ENCODE data around the gene SCARF2. TPM values are rescaled to one million over a fixed set of nuclear protein-coding genes. Genes with fewer than 3 reads are reported as not detected.
"Not testable (repeated sequence)": the region's sequence is repeated elsewhere in the genome, so short reads cannot be mapped to it uniquely, and the experiment has no call there.

The SCARF2 gene
- total RNA-seq, 1 donor from 2014 or later, result 30.6 TPM

- no peak for DNase-seq (ENCODE audit: low spot score)
- intact Hi-C loops (cut with DNase I), result no loop called here
- ATAC-seq, result no peak
Observed at GRCh38 chr22:20388200-20388599, 49.4 kb downstream of the SCARF2 start.

- intact Hi-C loops (cut with DNase I), result no loop called here
- DNase-seq (ENCODE audit: low spot score) (no peak), ATAC-seq (no peak)
Observed at GRCh38 chr22:20386972-20387371, 50.7 kb downstream of the SCARF2 start.

- intact Hi-C loops (cut with DNase I), result no loop called here
- no peak for ATAC-seq
- no peak for DNase-seq (ENCODE audit: low spot score)
Observed at GRCh38 chr22:20386336-20386735, 51.3 kb downstream of the SCARF2 start.

- ATAC-seq (no peak), DNase-seq (ENCODE audit: low spot score) (no peak)
- intact Hi-C loops (cut with DNase I), result no loop called here
Observed at GRCh38 chr22:20384865-20385264, 52.8 kb downstream of the SCARF2 start.

DNA sequence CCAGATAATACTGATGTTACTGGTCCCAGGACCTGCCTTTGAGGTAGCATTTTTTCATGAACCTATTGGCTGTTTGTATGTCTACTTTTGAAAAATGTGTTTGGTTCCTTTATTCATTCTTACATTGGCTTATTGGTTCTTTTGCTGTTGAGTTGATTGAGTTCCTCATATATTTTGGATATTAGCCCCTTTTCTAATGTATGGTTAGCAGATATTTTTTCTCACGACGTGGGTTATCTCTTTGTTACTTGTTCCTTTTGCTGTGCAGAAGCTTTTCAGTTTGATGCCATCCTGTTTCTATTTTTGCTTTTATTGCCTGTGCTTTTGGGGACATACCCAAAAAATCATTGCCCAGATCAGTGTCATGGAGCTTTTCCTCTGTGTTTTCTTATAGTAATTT is 53.5 kb downstream of the SCARF2 start:
- no peak for DNase-seq (ENCODE audit: low spot score)
- intact Hi-C loops (cut with DNase I), result no loop called here

GRCh38 chr22:20383538-20383937 is 54.1 kb downstream of the SCARF2 start:
- intact Hi-C loops (cut with DNase I), result no loop called here
- ATAC-seq (no peak), DNase-seq (ENCODE audit: low spot score) (no peak)

More for the DNA sequence above, 53.5 kb downstream of the SCARF2 start:
- ATAC-seq, result no peak

GRCh38 chr22:20380486-20380885 is 57.1 kb downstream of the SCARF2 start:
- intact Hi-C loops (cut with DNase I), result no loop called here

DNA sequence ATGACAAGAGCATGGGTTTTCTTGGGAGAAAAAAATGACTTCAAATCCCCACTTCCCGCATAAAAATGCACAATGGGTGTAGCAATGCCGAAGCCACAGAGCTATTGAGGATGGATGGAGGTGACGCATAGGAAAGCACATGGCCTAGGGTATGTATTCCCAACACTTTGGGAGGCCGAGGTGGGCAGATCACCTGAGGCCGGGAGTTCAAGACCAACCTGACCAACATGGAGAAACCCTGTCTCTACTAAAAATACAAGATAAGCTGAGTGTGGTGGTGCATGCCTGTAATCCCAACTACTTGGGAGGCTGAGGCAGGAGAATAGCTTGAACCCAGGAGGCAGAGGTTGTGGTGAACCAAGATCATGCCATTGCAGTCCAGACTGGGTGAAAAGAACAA is 58.9 kb downstream of the SCARF2 start:
- ATAC-seq; intact Hi-C loops (cut with DNase I): not testable (repeated sequence)
- peak; percentile 9 for DNase-seq (ENCODE audit: low spot score)

More at GRCh38 chr22:20380486-20380885, 57.1 kb downstream of the SCARF2 start:
- ATAC-seq (no peak), DNase-seq (ENCODE audit: low spot score) (no peak)

GRCh38 chr22:20378110-20378509 is 59.5 kb downstream of the SCARF2 start:
- ATAC-seq (no peak), DNase-seq (ENCODE audit: low spot score) (no peak)
- intact Hi-C loops (cut with DNase I), result no loop called here

DNA sequence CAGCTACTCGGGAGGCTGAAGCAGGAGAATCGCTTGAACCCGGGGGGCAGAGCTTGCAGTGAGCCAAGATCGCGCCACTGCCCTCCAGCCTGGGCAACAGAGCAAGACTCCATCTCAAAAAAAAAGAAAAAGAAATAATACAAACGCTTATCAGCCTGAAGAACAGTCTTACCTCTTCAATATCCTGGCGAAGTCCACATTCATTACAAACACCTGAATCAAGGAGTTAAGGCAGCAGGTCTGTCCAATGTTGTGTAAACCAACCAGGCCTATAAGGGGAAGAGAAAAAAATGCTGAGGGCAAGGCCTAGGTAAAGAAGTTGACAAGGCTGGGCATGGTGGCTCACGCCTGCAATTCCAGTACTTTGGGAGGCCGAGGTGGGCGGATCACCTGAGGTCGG is 60.6 kb downstream of the SCARF2 start:
- ATAC-seq; DNase-seq (ENCODE audit: low spot score); intact Hi-C loops (cut with DNase I): not testable (repeated sequence)

DNA sequence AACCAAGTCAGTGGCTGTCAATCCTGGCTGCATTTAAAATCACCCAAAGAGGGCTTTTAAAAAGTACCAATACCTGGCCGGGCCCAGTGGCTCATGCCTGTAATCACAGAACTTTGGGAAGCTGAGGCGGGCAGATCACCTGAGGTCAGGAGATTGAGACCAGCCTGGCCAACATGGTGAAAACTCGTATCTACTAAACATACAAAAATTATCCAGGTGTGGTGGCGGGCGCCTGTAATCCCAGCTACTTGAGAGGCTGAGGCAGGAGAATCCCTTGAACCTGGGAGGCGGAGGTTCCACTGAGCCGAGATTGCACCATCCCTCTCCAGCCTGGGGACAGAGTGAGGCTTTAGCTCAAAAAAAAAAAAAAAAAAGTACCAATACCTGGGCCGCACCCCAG is 61.3 kb downstream of the SCARF2 start:
- ATAC-seq; DNase-seq (ENCODE audit: low spot score); intact Hi-C loops (cut with DNase I): not testable (repeated sequence)

Other genes starting within 250 kb of the SCARF2 start
- 4.4 TPM for gene RTN4R, start 169.5 kb downstream of the SCARF2 start, total RNA-seq
- 28.9 TPM for gene DGCR6L, start 117.8 kb downstream of the SCARF2 start, total RNA-seq
- gene ZNF74, start 43.7 kb downstream of the SCARF2 start, total RNA-seq, result 10.8 TPM
- gene KLHL22, start 58.0 kb upstream of the SCARF2 start, total RNA-seq, result 28.0 TPM
- 130 TPM for gene MED15, start 69.8 kb upstream of the SCARF2 start, total RNA-seq

All from sciatic nerve (tissue), 2 donors.